Fibroblast of mammary gland (primary cell): ENCODE measurements around the gene TYMP.

ENCODE experiments used
- DNase-seq: peaks from one replicate; pipeline ENCODE4 v3.0.0-alpha.2; 2010; ENCODE audit warnings: low read depth
- H3K4me3 ChIP-seq: 2 replicates; pipeline ENCODE4 v1.5.1; 2011; ENCODE audit warnings: low read depth, mild to moderate bottlenecking, low read length, moderate library complexity; ENCODE audit not compliant: control insufficient read depth
- TF ChIP-seq, protein P1 (sequence below): conservative IDR thresholded peaks from 2 replicates; pipeline ENCODE4 v1.5.1; 2011; ENCODE audit warnings: low read depth, low read length, inconsistent platforms; ENCODE audit not compliant: control insufficient read depth, insufficient read depth

Gene TYMP

DNA sequence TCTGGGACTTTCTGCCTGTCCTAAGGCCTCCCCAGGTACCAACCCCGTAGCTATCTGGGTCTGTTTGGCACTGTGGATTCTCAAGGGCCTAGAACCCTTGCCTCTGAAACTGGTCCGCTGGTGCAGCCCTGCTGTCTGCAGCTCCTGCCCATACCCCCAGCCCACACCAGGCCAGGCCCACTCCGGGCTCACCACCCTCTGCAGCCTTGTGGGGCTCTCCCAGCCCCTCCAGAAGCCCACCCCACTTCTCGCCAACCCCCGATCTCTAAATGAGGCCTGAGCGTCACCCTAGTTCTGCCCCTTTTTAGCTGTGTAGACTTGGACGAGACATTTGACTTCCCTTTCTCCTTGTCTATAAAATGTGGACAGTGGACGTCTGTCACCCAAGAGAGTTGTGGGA lies 20.6 kb upstream of the TYMP start:
- TF ChIP-seq, protein P1, sequence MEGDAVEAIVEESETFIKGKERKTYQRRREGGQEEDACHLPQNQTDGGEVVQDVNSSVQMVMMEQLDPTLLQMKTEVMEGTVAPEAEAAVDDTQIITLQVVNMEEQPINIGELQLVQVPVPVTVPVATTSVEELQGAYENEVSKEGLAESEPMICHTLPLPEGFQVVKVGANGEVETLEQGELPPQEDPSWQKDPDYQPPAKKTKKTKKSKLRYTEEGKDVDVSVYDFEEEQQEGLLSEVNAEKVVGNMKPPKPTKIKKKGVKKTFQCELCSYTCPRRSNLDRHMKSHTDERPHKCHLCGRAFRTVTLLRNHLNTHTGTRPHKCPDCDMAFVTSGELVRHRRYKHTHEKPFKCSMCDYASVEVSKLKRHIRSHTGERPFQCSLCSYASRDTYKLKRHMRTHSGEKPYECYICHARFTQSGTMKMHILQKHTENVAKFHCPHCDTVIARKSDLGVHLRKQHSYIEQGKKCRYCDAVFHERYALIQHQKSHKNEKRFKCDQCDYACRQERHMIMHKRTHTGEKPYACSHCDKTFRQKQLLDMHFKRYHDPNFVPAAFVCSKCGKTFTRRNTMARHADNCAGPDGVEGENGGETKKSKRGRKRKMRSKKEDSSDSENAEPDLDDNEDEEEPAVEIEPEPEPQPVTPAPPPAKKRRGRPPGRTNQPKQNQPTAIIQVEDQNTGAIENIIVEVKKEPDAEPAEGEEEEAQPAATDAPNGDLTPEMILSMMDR: no peak
- DNase-seq: no peak
- no peak overlapping the region for H3K4me3 ChIP-seq

DNA sequence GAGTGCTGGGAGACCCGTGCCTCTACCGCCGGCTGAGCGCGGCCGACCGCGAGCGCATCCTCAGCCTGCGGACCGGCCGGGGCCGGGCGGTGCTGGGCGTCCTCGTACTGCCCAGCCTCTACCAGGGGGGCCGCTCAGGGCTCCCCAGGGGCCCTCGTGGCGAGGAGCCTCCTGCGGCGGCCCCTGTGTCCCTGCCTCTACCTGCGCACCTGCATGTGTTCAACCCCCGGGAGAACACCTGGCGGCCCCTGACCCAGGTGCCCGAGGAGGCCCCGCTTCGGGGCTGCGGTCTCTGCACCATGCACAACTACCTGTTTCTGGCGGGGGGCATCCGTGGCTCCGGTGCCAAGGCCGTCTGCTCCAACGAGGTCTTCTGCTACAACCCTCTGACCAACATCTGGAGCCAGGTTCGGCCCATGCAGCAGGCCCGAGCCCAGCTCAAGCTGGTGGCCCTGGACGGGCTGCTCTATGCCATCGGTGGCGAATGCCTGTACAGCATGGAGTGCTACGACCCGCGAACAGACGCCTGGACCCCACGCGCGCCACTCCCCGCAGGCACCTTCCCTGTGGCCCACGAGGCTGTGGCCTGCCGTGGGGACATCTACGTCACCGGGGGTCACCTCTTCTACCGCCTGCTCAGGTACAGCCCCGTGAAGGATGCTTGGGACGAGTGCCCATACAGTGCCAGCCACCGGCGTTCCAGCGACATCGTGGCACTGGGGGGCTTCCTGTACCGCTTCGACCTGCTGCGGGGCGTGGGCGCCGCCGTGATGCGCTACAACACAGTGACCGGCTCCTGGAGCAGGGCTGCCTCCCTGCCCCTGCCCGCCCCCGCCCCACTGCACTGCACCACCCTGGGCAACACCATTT lies 19.3 kb upstream of the TYMP start:
- TF ChIP-seq, protein P1: no peak
- DNase-seq: no peak
- H3K4me3 ChIP-seq: no peak overlapping the region

DNA sequence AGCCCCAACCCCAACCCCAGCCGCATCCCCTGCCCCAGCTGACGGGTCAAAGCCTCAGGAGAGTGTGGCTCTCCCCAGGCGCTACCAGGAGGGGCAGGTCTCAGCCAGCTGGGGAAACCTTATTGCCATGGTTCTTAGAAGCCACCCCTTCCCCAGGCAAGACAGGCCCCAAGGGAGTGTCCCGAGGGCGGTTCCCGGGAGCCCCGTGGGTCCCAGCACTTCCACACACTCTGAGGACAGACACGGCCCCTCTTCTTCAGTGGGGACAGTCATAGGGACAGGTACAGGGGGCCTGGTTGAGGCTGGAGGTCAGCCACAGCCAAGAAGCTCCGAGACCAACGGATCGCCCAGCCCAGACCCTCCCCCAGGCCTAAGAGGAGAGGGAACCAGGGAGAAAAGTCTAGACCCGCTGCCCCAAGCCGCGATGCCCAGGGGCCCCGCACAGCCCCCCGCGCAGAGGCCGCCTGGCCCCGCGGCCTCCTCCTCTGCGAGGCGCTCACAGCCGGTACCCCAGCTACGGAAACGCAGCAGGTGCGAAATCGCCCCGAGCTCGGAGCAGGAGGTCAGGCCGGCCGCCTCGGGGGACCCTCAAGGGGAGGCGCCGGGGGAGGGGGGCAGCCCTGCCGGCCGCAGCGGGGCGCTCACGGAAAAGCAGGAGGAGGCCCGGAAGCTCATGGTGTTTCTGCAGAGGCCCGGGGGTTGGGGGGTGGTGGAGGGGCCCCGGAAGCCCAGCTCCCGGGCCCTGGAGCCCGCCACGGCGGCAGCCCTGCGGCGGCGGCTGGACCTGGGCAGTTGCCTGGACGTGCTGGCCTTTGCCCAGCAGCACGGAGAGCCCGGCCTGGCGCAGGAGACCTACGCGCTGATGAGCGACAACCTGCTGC lies 18.5 kb upstream of the TYMP start:
- no peak overlapping the region for H3K4me3 ChIP-seq
- DNase-seq: no peak
- TF ChIP-seq, protein P1: no peak

DNA sequence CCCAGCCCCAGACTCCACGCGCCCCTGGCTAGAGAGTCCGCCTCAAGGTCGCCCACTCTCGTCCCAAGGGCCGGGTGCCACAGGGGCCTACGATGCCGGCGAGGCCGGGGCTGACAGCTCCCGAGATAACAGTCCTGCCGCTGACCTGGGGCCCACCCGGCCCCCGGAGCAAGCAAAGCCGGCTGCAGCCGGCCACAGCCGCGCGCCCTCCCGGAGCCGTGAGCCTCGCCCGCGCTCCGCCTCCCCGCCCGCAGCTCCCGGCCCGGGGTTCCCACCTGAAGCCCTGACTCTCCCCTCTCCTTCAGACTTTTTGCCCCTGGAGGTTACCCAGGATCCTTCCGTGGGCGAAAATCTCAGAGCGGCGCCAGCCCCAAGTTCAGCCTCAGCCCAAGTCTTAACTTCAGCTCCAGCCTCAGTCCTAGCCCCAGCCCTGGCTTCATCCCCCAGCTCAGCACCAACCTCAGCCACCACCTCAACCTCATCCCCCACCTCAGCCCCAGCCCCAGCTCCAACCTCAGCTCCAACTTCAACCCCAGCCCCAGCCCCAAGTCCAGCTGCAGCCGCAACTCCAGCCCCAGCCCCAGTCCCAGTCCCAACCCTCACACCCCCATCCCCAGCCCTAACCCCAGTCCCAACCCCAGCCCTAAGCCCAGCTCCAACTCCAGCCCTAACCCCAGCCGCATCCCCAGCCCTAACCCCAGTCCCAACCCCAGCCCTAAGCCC lies 17.6 kb upstream of the TYMP start:
- H3K4me3 ChIP-seq: no peak overlapping the region
- no peak for DNase-seq
- TF ChIP-seq, protein P1: no peak

DNA sequence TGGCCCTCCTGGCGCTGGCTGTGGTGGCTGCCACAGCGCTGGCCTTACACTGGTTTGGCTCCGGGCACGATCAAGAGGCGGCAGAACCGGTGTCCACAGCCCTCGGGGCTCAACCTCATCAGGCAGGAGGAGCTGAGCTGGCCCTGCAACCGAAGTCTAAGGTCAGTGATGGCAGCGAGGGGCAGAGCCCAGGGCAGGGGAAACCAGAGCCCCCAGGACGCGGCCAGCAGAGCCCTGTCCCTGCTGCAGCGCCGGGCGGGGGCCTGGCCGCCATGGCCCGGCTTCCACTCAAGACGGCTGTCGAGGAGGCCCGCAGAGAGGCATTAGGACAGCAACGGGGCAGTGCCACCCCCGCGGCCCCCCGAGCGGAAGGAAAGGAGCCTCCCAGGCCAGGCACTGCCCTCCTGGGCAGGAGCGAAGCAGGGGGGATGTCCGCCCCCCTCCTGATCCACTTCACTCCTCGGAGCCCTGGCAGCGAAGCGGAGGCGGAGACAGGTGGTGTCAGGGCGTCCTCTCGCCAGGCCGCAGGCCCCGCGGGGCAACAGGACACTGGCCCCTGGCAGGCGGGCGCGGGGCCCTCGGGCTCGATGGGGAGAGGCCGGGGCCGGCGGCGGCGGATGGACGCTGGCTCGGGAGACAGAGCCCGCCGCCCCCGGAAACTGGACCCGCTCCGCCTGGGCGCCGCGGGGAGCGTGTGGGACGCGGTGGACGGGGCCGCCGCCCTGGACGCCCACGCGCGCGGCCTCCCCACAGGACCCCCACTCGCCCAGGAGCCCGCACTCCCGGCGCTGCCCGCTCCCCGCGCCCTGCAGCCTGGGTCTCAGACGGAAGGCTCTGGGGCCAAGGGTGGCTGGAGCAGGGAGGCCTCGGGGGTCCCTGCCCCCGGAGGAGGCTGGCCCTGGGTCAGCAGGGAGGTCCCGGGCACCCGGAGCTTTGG lies 16.8 kb upstream of the TYMP start:
- H3K4me3 ChIP-seq: no peak overlapping the region
- TF ChIP-seq, protein P1: no peak
- no peak for DNase-seq
